ENCODE data around the gene PEX12.

- no peak for TF ChIP-seq CGGBP1 (CRISPR knock-in tag; IDR thresholded peaks at IDR 0.05)
- TF ChIP-seq ZNF79 (CRISPR knock-in tag; IDR thresholded peaks at IDR 0.05; ENCODE audit: low read depth): no peak
- no peak for TF ChIP-seq POLR2AphosphoS5 (IDR thresholded peaks at IDR 0.05; ENCODE audit: control insufficient read depth, insufficient read depth, low read depth, low read length)
- TF ChIP-seq ZNF589 (CRISPR knock-in tag; IDR thresholded peaks at IDR 0.05; ENCODE audit: low read depth): no peak
- TF ChIP-seq SNAPC5 (CRISPR knock-in tag; IDR thresholded peaks at IDR 0.05): no peak
- TF ChIP-seq ZKSCAN8 (CRISPR knock-in tag; IDR thresholded peaks at IDR 0.05): no peak
- TF ChIP-seq RNF2 (IDR thresholded peaks at IDR 0.05): no peak
- TF ChIP-seq, protein P1, sequence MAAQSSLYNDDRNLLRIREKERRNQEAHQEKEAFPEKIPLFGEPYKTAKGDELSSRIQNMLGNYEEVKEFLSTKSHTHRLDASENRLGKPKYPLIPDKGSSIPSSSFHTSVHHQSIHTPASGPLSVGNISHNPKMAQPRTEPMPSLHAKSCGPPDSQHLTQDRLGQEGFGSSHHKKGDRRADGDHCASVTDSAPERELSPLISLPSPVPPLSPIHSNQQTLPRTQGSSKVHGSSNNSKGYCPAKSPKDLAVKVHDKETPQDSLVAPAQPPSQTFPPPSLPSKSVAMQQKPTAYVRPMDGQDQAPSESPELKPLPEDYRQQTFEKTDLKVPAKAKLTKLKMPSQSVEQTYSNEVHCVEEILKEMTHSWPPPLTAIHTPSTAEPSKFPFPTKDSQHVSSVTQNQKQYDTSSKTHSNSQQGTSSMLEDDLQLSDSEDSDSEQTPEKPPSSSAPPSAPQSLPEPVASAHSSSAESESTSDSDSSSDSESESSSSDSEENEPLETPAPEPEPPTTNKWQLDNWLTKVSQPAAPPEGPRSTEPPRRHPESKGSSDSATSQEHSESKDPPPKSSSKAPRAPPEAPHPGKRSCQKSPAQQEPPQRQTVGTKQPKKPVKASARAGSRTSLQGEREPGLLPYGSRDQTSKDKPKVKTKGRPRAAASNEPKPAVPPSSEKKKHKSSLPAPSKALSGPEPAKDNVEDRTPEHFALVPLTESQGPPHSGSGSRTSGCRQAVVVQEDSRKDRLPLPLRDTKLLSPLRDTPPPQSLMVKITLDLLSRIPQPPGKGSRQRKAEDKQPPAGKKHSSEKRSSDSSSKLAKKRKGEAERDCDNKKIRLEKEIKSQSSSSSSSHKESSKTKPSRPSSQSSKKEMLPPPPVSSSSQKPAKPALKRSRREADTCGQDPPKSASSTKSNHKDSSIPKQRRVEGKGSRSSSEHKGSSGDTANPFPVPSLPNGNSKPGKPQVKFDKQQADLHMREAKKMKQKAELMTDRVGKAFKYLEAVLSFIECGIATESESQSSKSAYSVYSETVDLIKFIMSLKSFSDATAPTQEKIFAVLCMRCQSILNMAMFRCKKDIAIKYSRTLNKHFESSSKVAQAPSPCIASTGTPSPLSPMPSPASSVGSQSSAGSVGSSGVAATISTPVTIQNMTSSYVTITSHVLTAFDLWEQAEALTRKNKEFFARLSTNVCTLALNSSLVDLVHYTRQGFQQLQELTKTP (IDR thresholded peaks at IDR 0.05; ENCODE audit: low read depth in 1 of 2, partially characterized antibody in 2 of 2): no peak
- no peak for TF ChIP-seq RAD21 (CRISPR knock-in tag; conservative IDR thresholded peaks at IDR 0.05 in 1 of 2, IDR thresholded peaks at IDR 0.05 in 1 of 2)
- TF ChIP-seq HNRNPLL (IDR thresholded peaks at IDR 0.05; ENCODE audit: low read depth, low read length, poor library complexity, severe bottlenecking): no peak
These were observed 29.4 kb downstream of the PEX12 start for GRCh38 chr17:35548978-35549377.

Data from K562 (cell line).